Tibial nerve (tissue), 4 donors: ENCODE measurements around the gene DDX10.

Experiments
- EP300 ChIP-seq, 2 donors: sonication (generic); formaldehyde crosslinking; IDR thresholded peaks; one replicate each; pipeline ENCODE4 v1.6.1; 2017; ENCODE audit warnings: antibody characterized with exemption in 2 of 2, mild to moderate bottlenecking in 1 of 2
- POLR2A ChIP-seq, 2 donors: fragments of 450-650 bp; IDR thresholded peaks; one replicate each; pipeline ENCODE4 v1.6.1; 2017; ENCODE audit warnings: antibody characterized with exemption in 2 of 2, mild to moderate bottlenecking in 2 of 2, moderate library complexity in 2 of 2
- TF ChIP-seq, protein P1 (sequence below), 5 experiments: fragments of 200-600 bp in 3 of 5; fragments of 450-650 bp in 2 of 5; sonication (generic) in 3 of 5; IDR thresholded peaks; one replicate each; pipeline ENCODE4 v1.5.1; 2016 to 2019; ENCODE audit warnings: antibody characterized with exemption in 5 of 5, mild to moderate bottlenecking in 3 of 5, moderate library complexity in 2 of 5

DNA sequence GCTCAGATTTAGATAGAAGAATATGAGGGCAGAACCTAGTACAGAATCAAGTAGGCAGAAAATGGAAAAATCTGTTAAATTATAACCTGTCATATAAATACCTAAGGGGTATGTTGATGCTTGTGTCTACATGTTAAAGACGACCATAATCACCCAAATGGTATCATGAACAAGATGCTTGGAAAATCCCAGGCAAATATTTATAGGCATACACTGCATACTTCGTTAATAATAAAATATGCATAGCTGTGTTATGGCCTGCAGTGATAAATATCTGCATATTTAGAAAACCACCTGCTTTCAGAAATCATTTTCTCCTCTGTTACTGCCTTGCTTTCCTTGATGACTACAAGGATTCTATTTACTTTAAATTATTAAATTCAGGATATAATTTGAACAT is 18.9 kb upstream of the DDX10 start:
- TF ChIP-seq, protein P1, sequence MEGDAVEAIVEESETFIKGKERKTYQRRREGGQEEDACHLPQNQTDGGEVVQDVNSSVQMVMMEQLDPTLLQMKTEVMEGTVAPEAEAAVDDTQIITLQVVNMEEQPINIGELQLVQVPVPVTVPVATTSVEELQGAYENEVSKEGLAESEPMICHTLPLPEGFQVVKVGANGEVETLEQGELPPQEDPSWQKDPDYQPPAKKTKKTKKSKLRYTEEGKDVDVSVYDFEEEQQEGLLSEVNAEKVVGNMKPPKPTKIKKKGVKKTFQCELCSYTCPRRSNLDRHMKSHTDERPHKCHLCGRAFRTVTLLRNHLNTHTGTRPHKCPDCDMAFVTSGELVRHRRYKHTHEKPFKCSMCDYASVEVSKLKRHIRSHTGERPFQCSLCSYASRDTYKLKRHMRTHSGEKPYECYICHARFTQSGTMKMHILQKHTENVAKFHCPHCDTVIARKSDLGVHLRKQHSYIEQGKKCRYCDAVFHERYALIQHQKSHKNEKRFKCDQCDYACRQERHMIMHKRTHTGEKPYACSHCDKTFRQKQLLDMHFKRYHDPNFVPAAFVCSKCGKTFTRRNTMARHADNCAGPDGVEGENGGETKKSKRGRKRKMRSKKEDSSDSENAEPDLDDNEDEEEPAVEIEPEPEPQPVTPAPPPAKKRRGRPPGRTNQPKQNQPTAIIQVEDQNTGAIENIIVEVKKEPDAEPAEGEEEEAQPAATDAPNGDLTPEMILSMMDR (IDR thresholded peaks at IDR 0.05), result no peak
- TF ChIP-seq POLR2A (IDR thresholded peaks at IDR 0.05) (no peak), EP300 (IDR thresholded peaks at IDR 0.05) (no peak)
